ENCODE measurements around the gene TMF1. TPM values are rescaled to one million over a fixed set of nuclear protein-coding genes. Genes with fewer than 3 reads are reported as not detected.

Gene TMF1
- total and polyA plus RNA-seq, 2 of the 8 experiments (the other 6 are each of a cell fraction or from before 2014, with no cell fraction given) = 1.4 to 18.3 TPM

- Histone ChIP-seq H3K23ac (ENCODE audit: insufficient read length) (no peak overlapping the region), H3K4me1 (replicated peaks in 1 of 4; ENCODE audit: control insufficient read depth in 3 of 4, insufficient read depth in 4 of 4, low read length in 3 of 4) (peaks cover 0 to 3% (median under 1%) of the 10 kb centered on the region in 4 experiments; a peak in 3 of 7 replicates), H3K27ac (ENCODE audit: low read depth, low read length) (no peak overlapping the region), H2BK120ac (replicated peaks; ENCODE audit: low read depth, low read length) (no peak overlapping the region), H2AK5ac (ENCODE audit: low read depth, low read length) (no peak overlapping the region), H3K56ac (replicated peaks; ENCODE audit: insufficient read length, low read depth, low read length) (no peak overlapping the region), H3K4ac (replicated peaks; ENCODE audit: insufficient read length, low read depth, low read length) (no peak overlapping the region), H3K4me2 (ENCODE audit: insufficient read depth in 1 of 2, low read depth in 2 of 2, low read length in 2 of 2) (no peak overlapping the region), H2BK15ac (ENCODE audit: low read length) (no peak overlapping the region), H3K9me3 (ENCODE audit: insufficient read depth in 2 of 2, low read depth in 1 of 2, low read length in 1 of 2) (no peaks in the 10 kb centered on the region), H3K79me2 (ENCODE audit: control insufficient read depth in 1 of 2, insufficient read depth in 2 of 2, low read length in 2 of 2) (no peaks in the 10 kb centered on the region), H3K79me1 (ENCODE audit: low read depth, low read length) (no peaks in the 10 kb centered on the region), H3K36me3 (ENCODE audit: control insufficient read depth in 2 of 4, insufficient read depth in 4 of 4, low read length in 3 of 4) (peaks cover 0 to 3% (median under 1%) of the 10 kb centered on the region in 4 experiments; a peak in 1 of 8 replicates), H4K91ac (replicated peaks; ENCODE audit: insufficient read length, low read length) (no peak overlapping the region), H2AFZ (ENCODE audit: low read length) (no peak overlapping the region), H3K18ac (ENCODE audit: extremely low read depth, low read length) (no peak overlapping the region), H2BK5ac (ENCODE audit: low read depth, low read length) (no peak overlapping the region), H3K23me2 (ENCODE audit: low read depth, low read length) (no peaks in the 10 kb centered on the region), H4K8ac (ENCODE audit: extremely low read depth, insufficient read depth, low read length) (no peak overlapping the region), H4K5ac (ENCODE audit: insufficient read length, low read depth, low read length) (no peak overlapping the region), H2BK12ac (ENCODE audit: low read depth, low read length) (no peak overlapping the region), H4K20me1 (replicated peaks in 1 of 2; ENCODE audit: control insufficient read depth in 1 of 2, insufficient read depth in 2 of 2, low read length in 2 of 2) (no peaks in the 10 kb centered on the region), H2BK20ac (ENCODE audit: low read length) (no peak overlapping the region), H3K4me3 (ENCODE audit: extremely low read depth in 1 of 4, insufficient read depth in 2 of 4, low read depth in 3 of 4, low read length in 4 of 4) (no peak overlapping the region), H3K27me3 (replicated peaks in 1 of 4; ENCODE audit: control insufficient read depth in 3 of 4, extremely low read depth in 1 of 4, insufficient read depth in 3 of 4, low read length in 3 of 4) (no peaks in the 10 kb centered on the region), H3K9ac (replicated peaks in 1 of 4; ENCODE audit: extremely low read depth in 1 of 4, low read depth in 3 of 4, low read length in 3 of 4) (no peak overlapping the region), H3K14ac (ENCODE audit: insufficient read length) (peak overlapping the region; percentile 57)
- WGBS, 2 experiments (ENCODE audit: extremely low coverage in 1 of 2, insufficient coverage in 1 of 2, insufficient read length in 1 of 2, insufficient replicate concordance in 2 of 2, low coverage in 1 of 2, low lambda C conversion rate in 2 of 2, missing lambda C conversion rate in 1 of 2) = 89% methylated on average over 9 of the region's 9 CpGs; no CpG with 5 or more reads in 1 of the 2 experiments
- ChIA-PET CTCF (ENCODE audit: partially characterized antibody) (interaction anchor here (0.6 kb wide), 1 partner anchor 336 kb away, joined by 3 read pairs; no protein-coding TSS in a partner anchor), POLR2A (ENCODE audit: partially characterized antibody) (interaction anchor here (0.8 kb wide), 1 partner anchor 9 kb away, joined by 3 read pairs; no protein-coding TSS in a partner anchor)
- DNase-seq (ENCODE audit: low read depth in 1 of 2, low spot score in 2 of 2) = no peak
- FAIRE-seq = no peak
- TF ChIP-seq RXRA (IDR thresholded peaks at IDR 0.05; ENCODE audit: insufficient read depth, low read depth, low read length) = no peak
- no peak for TF ChIP-seq HDAC6 (IDR thresholded peaks at IDR 0.05; ENCODE audit: low read depth, low read length)
- no peak for TF ChIP-seq SP1 (IDR thresholded peaks at IDR 0.05; ENCODE audit: low read depth, low read length)
- no peak for TF ChIP-seq POU5F1 (IDR thresholded peaks at IDR 0.05; ENCODE audit: low read depth, low read length)
- no peak for TF ChIP-seq KDM5A (IDR thresholded peaks at IDR 0.05; ENCODE audit: low read length)
Observed at GRCh38 chr3:69097407-69098086, 45.4 kb upstream of the TMF1 start.

Data from H1 (cell line).